Pancreas (tissue), 10 donors: Measurements from ENCODE around the gene IL33. TPM values are rescaled to one million over a fixed set of nuclear protein-coding genes. Genes with fewer than 3 reads are reported as not detected.
A peak's percentile ranks its signal among the peaks of the same experiment; 100 is the strongest.

Experiments
- ATAC-seq, 4 donors: fragments of 200-7000 bp; cut with Tn5 transposase; one replicate each; pipeline versions ENCODE4 v1.8.0 to v1.9.1; 2020; ENCODE audit warnings: mild to moderate bottlenecking in 4 of 4, moderate library complexity in 4 of 4
- DNase-seq, 6 donors: peaks; one replicate each; pipeline ENCODE4 v3.0.0-alpha.2; 2020
- FAIRE-seq: peaks from 2 replicates; lab custom pipeline; 2012; peaks lifted over from hg19 to GRCh38; lab: Jason Lieb, UNC
- H3K27ac ChIP-seq, 4 donors: fragments of 200-600 bp; sonication (generic); 1 replicate in 3 of 4; 2 replicates in 1 of 4; pipeline versions ENCODE4 v1.5.0 to v1.8.0; 2020
- H3K27me3 ChIP-seq, 4 donors: fragments of 200-600 bp; one replicate each; pipeline ENCODE4 v1.8.0; 2021
- H3K36me3 ChIP-seq, 3 donors: fragments of 200-600 bp; sonication (generic) in 1 of 3; one replicate each; pipeline versions ENCODE4 v1.5.0 to v1.8.0; 2020 to 2021
- H3K4me1 ChIP-seq, 3 donors: fragments of 200-600 bp; one replicate each; pipeline ENCODE4 v1.8.0; 2021
- H3K4me3 ChIP-seq, 4 donors: fragments of 200-600 bp; sonication (generic) in 2 of 4; one replicate each; pipeline versions ENCODE4 v1.5.0 to v1.8.0; 2020 to 2021
- H3K9me3 ChIP-seq, 4 donors: fragments of 200-600 bp; one replicate each; pipeline ENCODE4 v1.8.0; 2021
- WGBS, 2 donors: extraction: QIAGEN DNeasy Blood & Tissue Kit; methylation state at CpG; one replicate each; pipeline ENCODE4 v1.1.7; 2013; 5-methylcytosine and 5-hydroxymethylcytosine counted together
- intact Hi-C, 3 donors: fragments of 100-400 bp; cut with DNase I; formaldehyde crosslinking; loops; one replicate each; pipeline versions ENCODE4 v1.11.1 to v1.14.2; 2022
- polyA plus RNA-seq, 2 donors: library from polyadenylated mRNA; stranded (reverse); fragments of 200-250 nt; gene quantifications; one replicate each; pipeline ENCODE4 v1.2.3, GENCODE V29; 2013
- total RNA-seq, 6 donors: library from RNA; stranded (reverse); fragmentation: NEBNext Ultra II Directional in 4 of 6; extraction: Animal tissue kit (Norgen Biotek cat#: 25700) in 4 of 6; gene quantifications; one replicate each; pipeline versions ENCODE4 v1.2.1 to v1.2.4, GENCODE V29; 2021 to 2023
- TF ChIP-seq, protein P1 (sequence below), 4 donors: fragments of 200-600 bp; sonication (generic) in 3 of 4; IDR thresholded peaks; one replicate each; pipeline versions ENCODE4 v1.5.0 to v1.8.0; 2021; ENCODE audit warnings: antibody characterized with exemption in 4 of 4
- donor health status: healthy with polysubstance abuse.
- donor health status: DM: no; HTN: no; CAD: no; lungs with moderate emphysema.
- donor health status: DM: no; HTN: no; CAD: no.
- donor health status: control.
- donor health status: control.
- donor health status: Bipolar disorder and iron deficiency.
- donor health status: DM: yes; HTN: yes; CAD: no.
- donor health status: DM: no; HTN: no; CAD: no.
- donor health status: DM: no; HTN: no; CAD: no.
- donor health status: DM: yes; HTN: yes; CAD: no.

IL33 gene
- total and polyA plus RNA-seq, 8 donors = 1.7 to 5.7 (median 3.9) TPM

DNA sequence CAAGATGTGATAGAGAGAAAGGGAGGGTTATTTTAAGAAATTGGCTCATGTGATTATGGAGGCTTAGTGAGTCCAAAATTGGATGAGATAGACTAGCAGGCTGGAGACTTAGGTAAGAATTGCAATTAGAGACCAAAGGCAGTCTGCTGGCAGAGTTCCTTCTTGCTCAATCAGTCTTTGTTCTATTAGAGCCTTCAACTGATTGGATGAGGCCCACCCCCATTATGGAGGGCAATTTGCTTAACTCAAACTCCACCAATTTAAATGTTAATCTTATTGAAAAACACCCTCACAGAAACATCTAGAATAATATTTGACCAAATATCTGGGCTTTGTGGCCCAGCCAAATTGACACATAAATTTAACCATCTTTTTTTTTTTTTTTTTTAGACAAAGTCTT lies 88.6 kb downstream of the IL33 start:
- Histone ChIP-seq H3K27ac (no peak overlapping the region), H3K4me3 (no peak overlapping the region), H3K36me3 (no peaks in the 10 kb centered on the region), H3K9me3 (no peaks in the 10 kb centered on the region), H3K27me3 (no peaks in the 10 kb centered on the region), H3K4me1 (no peaks in the 10 kb centered on the region)
- ATAC-seq = no peak
- intact Hi-C loops = no loop called here
- TF ChIP-seq, protein P1, sequence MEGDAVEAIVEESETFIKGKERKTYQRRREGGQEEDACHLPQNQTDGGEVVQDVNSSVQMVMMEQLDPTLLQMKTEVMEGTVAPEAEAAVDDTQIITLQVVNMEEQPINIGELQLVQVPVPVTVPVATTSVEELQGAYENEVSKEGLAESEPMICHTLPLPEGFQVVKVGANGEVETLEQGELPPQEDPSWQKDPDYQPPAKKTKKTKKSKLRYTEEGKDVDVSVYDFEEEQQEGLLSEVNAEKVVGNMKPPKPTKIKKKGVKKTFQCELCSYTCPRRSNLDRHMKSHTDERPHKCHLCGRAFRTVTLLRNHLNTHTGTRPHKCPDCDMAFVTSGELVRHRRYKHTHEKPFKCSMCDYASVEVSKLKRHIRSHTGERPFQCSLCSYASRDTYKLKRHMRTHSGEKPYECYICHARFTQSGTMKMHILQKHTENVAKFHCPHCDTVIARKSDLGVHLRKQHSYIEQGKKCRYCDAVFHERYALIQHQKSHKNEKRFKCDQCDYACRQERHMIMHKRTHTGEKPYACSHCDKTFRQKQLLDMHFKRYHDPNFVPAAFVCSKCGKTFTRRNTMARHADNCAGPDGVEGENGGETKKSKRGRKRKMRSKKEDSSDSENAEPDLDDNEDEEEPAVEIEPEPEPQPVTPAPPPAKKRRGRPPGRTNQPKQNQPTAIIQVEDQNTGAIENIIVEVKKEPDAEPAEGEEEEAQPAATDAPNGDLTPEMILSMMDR (IDR thresholded peaks at IDR 0.05) = no peak
- DNase-seq = no peak
- no peak for FAIRE-seq

GRCh38 chr9:6305954-6306563 lies 90.5 kb downstream of the IL33 start:
- peak; percentile 81 to 94 (median 90) for ATAC-seq

More at GRCh38 chr9:6305954-6306563, 90.5 kb downstream of the IL33 start:
- no peaks in the 10 kb centered on the region for H3K4me1 ChIP-seq
- FAIRE-seq = peak; percentile 84
- no peak overlapping the region for H3K4me3 ChIP-seq
- no peak for DNase-seq
- no peaks in the 10 kb centered on the region for H3K9me3 ChIP-seq
- intact Hi-C loops = loop anchor here in 2 of 3 donors (5.0 kb wide), 2 partner anchors 109 to 254 kb away; no protein-coding TSS in a partner anchor
- 78 to 91% methylated on average over 2 of the region's 2 CpGs for WGBS, 2 donors
- no peaks in the 10 kb centered on the region for H3K36me3 ChIP-seq
- H3K27me3 ChIP-seq = no peaks in the 10 kb centered on the region
- H3K27ac ChIP-seq = no peak overlapping the region
- TF ChIP-seq, protein P1 (IDR thresholded peaks at IDR 0.05) = peak in 3 of 4 donors; percentile 34 to 52 (median 46)

Other genes with a start within 250 kb of the IL33 start
- gene RANBP6, start 200.2 kb upstream of the IL33 start, total RNA-seq = 1 to 10 TPM; 3.9 to 8.7 (median 5.1) TPM
- gene RANBP6, start 200.2 kb upstream of the IL33 start, polyA plus RNA-seq = 1 to 10 TPM; 2.9 to 9.4 TPM
- gene TPD52L3, start 112.6 kb downstream of the IL33 start, total RNA-seq = not detected
- not detected for gene TPD52L3, start 112.6 kb downstream of the IL33 start, polyA plus RNA-seq
- gene UHRF2, start 197.4 kb downstream of the IL33 start, total RNA-seq = 10 to 100 TPM; 12.8 to 30.0 (median 16.6) TPM
- 10 to 100 TPM; 18.2 to 23.5 TPM for gene UHRF2, start 197.4 kb downstream of the IL33 start, polyA plus RNA-seq